Endothelial cell of umbilical vein (primary cell): ENCODE measurements around the gene LITAFD. TPM values are rescaled to one million over a fixed set of nuclear protein-coding genes. Genes with fewer than 3 reads are reported as not detected.

Experiments
- BruUV-seq: library from RNA; stranded (reverse); fragments of 400-500 nt; replicated peaks from 2 replicates; lab custom pipeline; 2021; lab: Mats Ljungman, UMichigan
- CTCF ChIA-PET: fragments of 300-600, 350-600 bp; sonication (Branson Sonifier 250); formaldehyde crosslinking; loops from one replicate; lab custom pipeline; 2021; ENCODE audit warnings: antibody characterized with exemption, inconsistent platforms; lab: Charles Lee
- POLR2A ChIA-PET: fragments of 300-600, 350-600 bp; sonication (Branson Sonifier 250); formaldehyde crosslinking; loops from one replicate; lab custom pipeline; 2021; ENCODE audit warnings: antibody characterized with exemption, inconsistent platforms; lab: Charles Lee
- DNase-seq: peaks from one replicate; pipeline ENCODE4 v3.0.0-alpha.2; 2011; ENCODE audit warnings: low read depth, low spot score
- FAIRE-seq: peaks from 2 replicates; lab custom pipeline; 2011; peaks lifted over from hg19 to GRCh38; lab: Jason Lieb, UNC
- H2AFZ ChIP-seq: 2 replicates; pipeline ENCODE4 v1.6.0; 2012; ENCODE audit warnings: low read depth, low read length, control low read depth, inconsistent platforms
- H3K27ac ChIP-seq: 2 replicates; pipeline ENCODE4 v1.5.1; 2011; ENCODE audit warnings: low read depth, mild to moderate bottlenecking, control low read depth, low read length, moderate library complexity; ENCODE audit not compliant: insufficient read depth
- H3K27me3 ChIP-seq, 2 experiments: 2 replicates each; pipeline versions ENCODE4 v1.6.0 to v1.6.1; 2011; ENCODE audit warnings: low read length in 2 of 2, mixed read lengths in 1 of 2; ENCODE audit not compliant: control insufficient read depth in 2 of 2, insufficient read depth in 2 of 2
- H3K36me3 ChIP-seq, 2 experiments: 2 replicates in 1 of 2; 3 replicates in 1 of 2; pipeline ENCODE4 v1.5.1; 2011; ENCODE audit warnings: low read length in 2 of 2, mild to moderate bottlenecking in 1 of 2, moderate library complexity in 1 of 2; ENCODE audit not compliant: control insufficient read depth in 2 of 2, insufficient read depth in 2 of 2; ENCODE audit errors: extremely low read depth in 1 of 2
- H3K4me1 ChIP-seq: 3 replicates; pipeline ENCODE4 v1.5.1; 2011; ENCODE audit warnings: mild to moderate bottlenecking, low read length; ENCODE audit not compliant: control insufficient read depth, insufficient read depth; ENCODE audit errors: extremely low read depth
- H3K4me2 ChIP-seq: 2 replicates; pipeline ENCODE4 v1.6.1; 2011; ENCODE audit warnings: low read length, control low read depth, mixed read lengths; ENCODE audit not compliant: insufficient read depth
- H3K4me3 ChIP-seq, 3 experiments: fragments of 200-600 bp in 1 of 3; sonication (generic), shearing (Covaris generic) in 1 of 3; replicated peaks in 1 of 3; 2 replicates each; pipeline ENCODE4 v1.5.1; 2011 to 2016; ENCODE audit warnings: control low read depth in 3 of 3, low read length in 3 of 3, mild to moderate bottlenecking in 2 of 3, inconsistent platforms in 1 of 3, low read depth in 1 of 3, moderate library complexity in 1 of 3; ENCODE audit not compliant: insufficient read depth in 1 of 3
- H3K79me2 ChIP-seq: 2 replicates; pipeline ENCODE4 v1.6.0; 2012; ENCODE audit warnings: low read length, inconsistent platforms; ENCODE audit not compliant: control insufficient read depth, insufficient read depth
- H3K9ac ChIP-seq: replicated peaks from 2 replicates; pipeline ENCODE3; 2011; ENCODE audit warnings: low read length, control low read depth; ENCODE audit not compliant: insufficient read depth; ENCODE audit errors: extremely low read depth
- H3K9me1 ChIP-seq: replicated peaks from 3 replicates; pipeline ENCODE4 v1.6.0; 2011; ENCODE audit warnings: mild to moderate bottlenecking, low read length; ENCODE audit not compliant: control insufficient read depth, insufficient read depth; ENCODE audit errors: extremely low read depth
- H3K9me3 ChIP-seq: replicated peaks from 2 replicates; pipeline ENCODE4 v1.5.1; 2012; ENCODE audit warnings: low read length, inconsistent platforms; ENCODE audit not compliant: control insufficient read depth, insufficient read depth
- H4K20me1 ChIP-seq: replicated peaks from 2 replicates; pipeline ENCODE3; 2011; ENCODE audit warnings: mild to moderate bottlenecking, low read length; ENCODE audit not compliant: control insufficient read depth, insufficient read depth; ENCODE audit errors: extremely low read depth
- EZH2 ChIP-seq: IDR thresholded peaks from 2 replicates; pipeline ENCODE4 v1.6.1; 2012; ENCODE audit warnings: borderline replicate concordance, low read depth, mild to moderate bottlenecking, moderate library complexity, low read length, inconsistent platforms; ENCODE audit not compliant: severe bottlenecking
- FOS ChIP-seq: IDR thresholded peaks from 2 replicates; pipeline ENCODE4 v1.6.1; 2011; ENCODE audit warnings: mild to moderate bottlenecking, low read length, moderate library complexity, borderline replicate concordance; ENCODE audit not compliant: insufficient read depth
- GATA2 ChIP-seq: IDR thresholded peaks from 2 replicates; pipeline ENCODE4 v1.7.0; 2011; ENCODE audit warnings: low read depth, mild to moderate bottlenecking, moderate library complexity, mixed read lengths, low read length; ENCODE audit not compliant: insufficient read length, insufficient read depth
- JUN ChIP-seq: IDR thresholded peaks from 2 replicates; pipeline ENCODE4 v1.6.1; 2011; ENCODE audit warnings: borderline replicate concordance, low read depth; ENCODE audit not compliant: insufficient read length, insufficient read depth
- MYC ChIP-seq: IDR thresholded peaks from one replicate; pipeline ENCODE4 v1.6.1; 2011; ENCODE audit warnings: mild to moderate bottlenecking, low read depth, low read length
- POLR2A ChIP-seq: IDR thresholded peaks from 2 replicates; pipeline ENCODE4 v1.6.1; 2012; ENCODE audit warnings: low read depth, mild to moderate bottlenecking, control low read depth, low read length
- POLR2AphosphoS5 ChIP-seq: IDR thresholded peaks from 2 replicates; pipeline ENCODE4 v1.6.1; 2012; ENCODE audit warnings: low read depth, mild to moderate bottlenecking, control low read depth, low read length, moderate library complexity; ENCODE audit not compliant: insufficient read depth
- dilution Hi-C: fragments of 300-500 bp; cut with MboI; formaldehyde crosslinking; loops from one replicate; pipeline ENCODE4 v1.15.0; 2019; ENCODE audit warnings: low sequenced_read_pairs; ENCODE audit not compliant: extremely low pct_ligation_motif_present
- intact Hi-C: fragments of 100-400 bp; cut with micrococcal nuclease; formaldehyde crosslinking; loops from one replicate; pipeline ENCODE4 v1.10.0; 2022
- polyA plus RNA-seq, 4 experiments: library from polyadenylated mRNA; depleted of rRNA in 3 of 4; stranded (reverse) in 3 of 4; unstranded in 1 of 4; fragments of >200 nt; gene quantifications; 2 replicates each; pipeline versions ENCODE4 v1.2.1 to v1.2.3, GENCODE V29; 2011 to 2012; ENCODE audit warnings: missing spikeins in 1 of 4
- total RNA-seq: library from RNA; stranded (reverse); gene quantifications from 2 replicates; pipeline ENCODE4 v1.2.3, GENCODE V29; 2021
- TF ChIP-seq, protein P1 (sequence below): IDR thresholded peaks from 2 replicates; pipeline ENCODE4 v1.6.1; 2011; ENCODE audit not compliant: insufficient read depth, insufficient read length
- TF ChIP-seq, protein P2 (sequence below), 2 donors: IDR thresholded peaks; 1 replicate in 1 of 2; 2 replicates in 1 of 2; pipeline ENCODE4 v1.5.1; 2011; ENCODE audit warnings: low read length in 2 of 2, mild to moderate bottlenecking in 2 of 2, moderate library complexity in 2 of 2, control low read depth in 1 of 2, inconsistent platforms in 1 of 2, low read depth in 1 of 2; ENCODE audit not compliant: insufficient read depth in 1 of 2; ENCODE audit errors: extremely low read depth in 1 of 2

LITAFD gene
- total and polyA plus RNA-seq, 2 donors (not counting 3 experiments of a cell fraction or from before 2014, with no cell fraction given), result not detected

DNA sequence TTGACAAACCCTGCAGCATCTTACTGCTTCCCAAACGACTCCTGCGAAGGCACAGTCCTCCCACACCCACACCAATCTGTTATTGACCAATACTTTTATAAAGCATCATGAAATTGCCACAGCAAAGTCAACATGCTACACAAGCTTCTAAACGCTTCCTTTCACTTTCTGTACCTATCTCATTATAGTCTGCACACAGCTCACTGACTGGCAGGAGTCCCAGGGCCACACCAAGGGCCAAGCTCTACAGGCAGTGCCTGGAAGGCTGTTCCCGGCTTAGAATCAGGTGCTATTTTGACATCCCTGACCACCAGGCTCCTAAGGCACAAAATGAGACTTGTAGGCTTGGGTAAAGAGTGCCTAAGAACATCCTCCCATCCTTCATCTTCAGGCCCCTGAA is 42.1 kb downstream of the LITAFD start:
- Histone ChIP-seq H3K36me3 (peaks cover 5 to 24% of the 10 kb centered on the region in 2 experiments), H3K79me2 (peaks cover 65% of the 10 kb centered on the region), H3K9ac (no peak overlapping the region), H4K20me1 (peaks cover 9% of the 10 kb centered on the region), H3K4me2 (no peak overlapping the region), H2AFZ (no peak overlapping the region), H3K4me3 (no peak overlapping the region), H3K27me3 (no peaks in the 10 kb centered on the region), H3K9me3 (no peaks in the 10 kb centered on the region), H3K9me1 (no peaks in the 10 kb centered on the region), H3K27ac (no peak overlapping the region), H3K4me1 (no peaks in the 10 kb centered on the region)
- intact Hi-C loops (no loop called here), dilution Hi-C loops (no loop called here)
- POLR2A ChIA-PET, result no interaction called here
- TF ChIP-seq GATA2 (no peak), POLR2A (no peak), JUN (no peak), EZH2 (no peak), POLR2AphosphoS5 (no peak), MYC (no peak), FOS (no peak)
- TF ChIP-seq, protein P1, sequence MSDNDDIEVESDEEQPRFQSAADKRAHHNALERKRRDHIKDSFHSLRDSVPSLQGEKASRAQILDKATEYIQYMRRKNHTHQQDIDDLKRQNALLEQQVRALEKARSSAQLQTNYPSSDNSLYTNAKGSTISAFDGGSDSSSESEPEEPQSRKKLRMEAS, result no peak
- TF ChIP-seq, protein P2, sequence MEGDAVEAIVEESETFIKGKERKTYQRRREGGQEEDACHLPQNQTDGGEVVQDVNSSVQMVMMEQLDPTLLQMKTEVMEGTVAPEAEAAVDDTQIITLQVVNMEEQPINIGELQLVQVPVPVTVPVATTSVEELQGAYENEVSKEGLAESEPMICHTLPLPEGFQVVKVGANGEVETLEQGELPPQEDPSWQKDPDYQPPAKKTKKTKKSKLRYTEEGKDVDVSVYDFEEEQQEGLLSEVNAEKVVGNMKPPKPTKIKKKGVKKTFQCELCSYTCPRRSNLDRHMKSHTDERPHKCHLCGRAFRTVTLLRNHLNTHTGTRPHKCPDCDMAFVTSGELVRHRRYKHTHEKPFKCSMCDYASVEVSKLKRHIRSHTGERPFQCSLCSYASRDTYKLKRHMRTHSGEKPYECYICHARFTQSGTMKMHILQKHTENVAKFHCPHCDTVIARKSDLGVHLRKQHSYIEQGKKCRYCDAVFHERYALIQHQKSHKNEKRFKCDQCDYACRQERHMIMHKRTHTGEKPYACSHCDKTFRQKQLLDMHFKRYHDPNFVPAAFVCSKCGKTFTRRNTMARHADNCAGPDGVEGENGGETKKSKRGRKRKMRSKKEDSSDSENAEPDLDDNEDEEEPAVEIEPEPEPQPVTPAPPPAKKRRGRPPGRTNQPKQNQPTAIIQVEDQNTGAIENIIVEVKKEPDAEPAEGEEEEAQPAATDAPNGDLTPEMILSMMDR (IDR thresholded peaks at IDR 0.05; ENCODE audit: extremely low read depth in 1 of 2, insufficient read depth in 1 of 2, low read depth in 1 of 2, low read length in 2 of 2), result no peak
- BruUV-seq, result no TSS peak
- FAIRE-seq (no peak), DNase-seq (no peak)
- CTCF ChIA-PET, result interaction anchor here (2.6 kb wide), 1 partner anchor 84 kb away, joined by 11 read pairs; no protein-coding TSS in a partner anchor
